Prostate gland (tissue), 2 donors: ENCODE data around the gene FAM83C. TPM values are rescaled to one million over a fixed set of nuclear protein-coding genes. Genes with fewer than 3 reads are reported as not detected.

Source experiments
- DNase-seq: peaks from one replicate; pipeline ENCODE4 v3.0.0-alpha.2; 2019; ENCODE audit warnings: low spot score
- H3K27ac ChIP-seq, 2 donors: fragments of 200-600 bp; sonication (generic); 2 replicates each; pipeline ENCODE4 v1.5.1; 2017 to 2019
- H3K27me3 ChIP-seq: fragments of 200-600 bp; sonication (generic); replicated peaks from 2 replicates; pipeline ENCODE4 v1.5.1; 2019; ENCODE audit not compliant: insufficient read depth
- H3K36me3 ChIP-seq, 2 donors: fragments of 200-600 bp; sonication (generic); 1 replicate in 1 of 2; 2 replicates in 1 of 2; pipeline versions ENCODE4 v1.5.1 to v1.8.1; 2017 to 2019
- H3K4me1 ChIP-seq: fragments of 200-600 bp; sonication (generic); replicated peaks from 2 replicates; pipeline ENCODE4 v1.5.1; 2019
- H3K4me3 ChIP-seq, 2 donors: fragments of 200-600 bp; sonication (generic); 2 replicates each; pipeline ENCODE4 v1.5.1; 2017 to 2019
- H3K9me3 ChIP-seq: fragments of 200-600 bp; sonication (generic); 2 replicates; pipeline ENCODE4 v1.5.1; 2017
- CTCF ChIP-seq, 4 experiments: fragments of 200-600 bp in 2 of 4; fragments of 450-650 bp in 2 of 4; sonication (generic) in 2 of 4; IDR thresholded peaks; 1 replicate in 3 of 4; 2 replicates in 1 of 4; pipeline ENCODE4 v1.5.1; 2016 to 2019; ENCODE audit warnings: antibody characterized with exemption in 4 of 4, mild to moderate bottlenecking in 2 of 4, moderate library complexity in 2 of 4
- POLR2A ChIP-seq: fragments of 450-650 bp; IDR thresholded peaks from one replicate; pipeline ENCODE4 v1.6.1; 2016; ENCODE audit warnings: antibody characterized with exemption, mild to moderate bottlenecking
- POLR2AphosphoS5 ChIP-seq: sonication (generic); formaldehyde crosslinking; IDR thresholded peaks from one replicate; pipeline ENCODE4 v1.6.1; 2017; ENCODE audit warnings: antibody characterized with exemption
- WGBS: methylation state at CpG from one replicate; pipeline ENCODE4 v1.1.5; 2018; 5-methylcytosine and 5-hydroxymethylcytosine counted together
- intact Hi-C: fragments of 100-400 bp; cut with DNase I; formaldehyde crosslinking; loops from one replicate; pipeline ENCODE4 v1.14.2; 2022
- total RNA-seq, 2 donors: library from RNA; depleted of rRNA; stranded (reverse); fragments of >200 nt; gene quantifications; one replicate each; pipeline ENCODE4 v1.1.0, GENCODE V29; 2016

The FAM83C gene
- total RNA-seq, 2 donors from 2014 or later, result 0.28 to 0.36 TPM

- Histone ChIP-seq H3K27me3 (no peaks in the 10 kb centered on the region), H3K4me3 (no peak overlapping the region), H3K9me3 (no peaks in the 10 kb centered on the region), H3K36me3 (peaks cover 0 to 5% of the 10 kb centered on the region in 2 donors), H3K27ac (peak overlapping the region; percentile 48 to 55), H3K4me1 (peaks cover 13% of the 10 kb centered on the region)
- 37% methylated on average over 12 of the region's 13 CpGs for WGBS
- DNase-seq, result peak; percentile 92
- intact Hi-C loops, result no loop called here
- no peak for TF ChIP-seq CTCF (IDR thresholded peaks at IDR 0.05)
- peak; percentile 89 for TF ChIP-seq POLR2AphosphoS5
Measured at GRCh38 chr20:35307666-35308653, 15.7 kb upstream of the FAM83C start.

GRCh38 chr20:35306931-35307517 is 14.8 kb upstream of the FAM83C start:
- DNase-seq, result no peak
- H3K4me1 ChIP-seq, result peaks cover 13% of the 10 kb centered on the region
- intact Hi-C loops, result no loop called here

GRCh38 chr20:35305682-35306556 is 13.7 kb upstream of the FAM83C start:
- H3K27me3 ChIP-seq, result no peaks in the 10 kb centered on the region
- 86% methylated on average over 12 of the region's 12 CpGs for WGBS
- TF ChIP-seq POLR2AphosphoS5 (peak; percentile 14), POLR2A (peak; percentile 21), CTCF (IDR thresholded peaks at IDR 0.05) (no peak)
- no peaks in the 10 kb centered on the region for H3K9me3 ChIP-seq
- no peak overlapping the region for H3K4me3 ChIP-seq
- no peak for DNase-seq
- H3K27ac ChIP-seq, result peak overlapping the region; percentile 48 to 55
- peaks cover 0 to 5% of the 10 kb centered on the region in 2 donors for H3K36me3 ChIP-seq
- peaks cover 13% of the 10 kb centered on the region for H3K4me1 ChIP-seq
- intact Hi-C loops, result loop anchor here (2.0 kb wide), 1 partner anchor 133 kb away; the partner anchor contains the start of gene GDF5

More at GRCh38 chr20:35306931-35307517, 14.8 kb upstream of the FAM83C start:
- Histone ChIP-seq H3K36me3 (peaks cover 0 to 5% of the 10 kb centered on the region in 2 donors), H3K9me3 (no peaks in the 10 kb centered on the region), H3K27me3 (no peaks in the 10 kb centered on the region), H3K27ac (peak overlapping the region; percentile 48 to 55), H3K4me3 (no peak overlapping the region)
- WGBS, result 44% methylated on average over 4 of the region's 4 CpGs
- peak; percentile 17 to 52 (median 40) for TF ChIP-seq CTCF (IDR thresholded peaks at IDR 0.05)
- TF ChIP-seq POLR2AphosphoS5, result no peak

- Histone ChIP-seq H3K36me3 (peaks cover 0 to 5% of the 10 kb centered on the region in 2 donors), H3K4me1 (peaks cover 13% of the 10 kb centered on the region), H3K27me3 (no peaks in the 10 kb centered on the region), H3K27ac (no peak overlapping the region), H3K9me3 (no peaks in the 10 kb centered on the region), H3K4me3 (no peak overlapping the region)
- TF ChIP-seq POLR2A (no peak), CTCF (IDR thresholded peaks at IDR 0.05) (no peak), POLR2AphosphoS5 (no peak)
- WGBS, result 87% methylated on average over 6 of the region's 6 CpGs
- DNase-seq, result no peak
- intact Hi-C loops, result loop anchor here (2.0 kb wide), 1 partner anchor 134 kb away; the partner anchor contains the start of gene GDF5
Measured at GRCh38 chr20:35304956-35305355, 12.7 kb upstream of the FAM83C start.
